Central memory CD8-positive, alpha-beta T cell (primary cell): Measurements from ENCODE around the gene NAA16.
"Not testable (repeated sequence)": the region's sequence is repeated elsewhere in the genome, so short reads cannot be mapped to it uniquely, and the experiment has no call there.

Experiments used
- ATAC-seq: fragments of 150-1000 bp; cut with Tn5 transposase; replicated peaks from 2 replicates; pipeline ENCODE4 v1.10.0; 2022; ENCODE audit warnings: mild to moderate bottlenecking, moderate FRiP score, moderate number of reproducible peaks; ENCODE audit not compliant: poor library complexity, severe bottlenecking; ENCODE audit errors: extremely low read depth
- DNase-seq, 2 donors: peaks; one replicate each; pipeline ENCODE4 v3.0.0; 2021; ENCODE audit warnings: low spot score in 2 of 2
- H3K27ac Mint-ChIP-seq: one replicate; pipeline ENCODE4 v1.8.0; 2022; ENCODE audit warnings: low read depth, mild to moderate bottlenecking, moderate library complexity, mixed read lengths
- H3K27me3 Mint-ChIP-seq: one replicate; pipeline ENCODE4 v1.8.0; 2022; ENCODE audit warnings: mixed read lengths
- H3K36me3 Mint-ChIP-seq: one replicate; pipeline ENCODE4 v1.8.0; 2022; ENCODE audit warnings: mild to moderate bottlenecking, moderate library complexity, mixed read lengths; ENCODE audit not compliant: insufficient read depth
- H3K4me1 Mint-ChIP-seq: one replicate; pipeline ENCODE4 v1.8.0; 2022; ENCODE audit warnings: mixed read lengths
- H3K4me3 Mint-ChIP-seq: one replicate; pipeline ENCODE4 v1.8.0; 2022; ENCODE audit warnings: mild to moderate bottlenecking, moderate library complexity, mixed read lengths
- H3K9me3 Mint-ChIP-seq: one replicate; pipeline ENCODE4 v1.8.0; 2022; ENCODE audit warnings: mixed read lengths

Gene NAA16

GRCh38 chr13:41345165-41345913 lies 34.3 kb downstream of the NAA16 start:
- peak overlapping the region; percentile 49 for H3K4me3 Mint-ChIP-seq
- H3K36me3 Mint-ChIP-seq, result peaks cover 30% of the 10 kb centered on the region
- peak overlapping the region; percentile 83 for H3K27ac Mint-ChIP-seq
- H3K4me1 Mint-ChIP-seq, result peaks cover 61% of the 10 kb centered on the region
- H3K27me3 Mint-ChIP-seq, result no peaks in the 10 kb centered on the region
- DNase-seq (no peak), ATAC-seq (peak; percentile 67)
- H3K9me3 Mint-ChIP-seq, result no peaks in the 10 kb centered on the region

- Mint-ChIP-seq H3K9me3 (no peaks in the 10 kb centered on the region), H3K4me1 (peaks cover 55% of the 10 kb centered on the region), H3K36me3 (peaks cover 28% of the 10 kb centered on the region), H3K27me3 (no peaks in the 10 kb centered on the region), H3K4me3 (peak overlapping the region; percentile 49), H3K27ac (peak overlapping the region; percentile 83)
- DNase-seq (no peak), ATAC-seq (no peak)
Measured at GRCh38 chr13:41345914-41346589, 35.0 kb downstream of the NAA16 start.

GRCh38 chr13:41352935-41353840 lies 42.1 kb downstream of the NAA16 start:
- Mint-ChIP-seq H3K27ac (peak overlapping the region; percentile 94), H3K4me1 (peaks cover 54% of the 10 kb centered on the region), H3K4me3 (peak overlapping the region; percentile 35), H3K9me3 (no peaks in the 10 kb centered on the region), H3K36me3 (peaks cover 22% of the 10 kb centered on the region), H3K27me3 (no peaks in the 10 kb centered on the region)
- ATAC-seq, result peak; percentile 73
- peak; percentile 56 to 74 for DNase-seq

- DNase-seq, result no peak
- H3K4me3 Mint-ChIP-seq, result no peak overlapping the region
- H3K27me3 Mint-ChIP-seq, result no peaks in the 10 kb centered on the region
- peak overlapping the region; percentile 94 for H3K27ac Mint-ChIP-seq
- H3K4me1 Mint-ChIP-seq, result peaks cover 43% of the 10 kb centered on the region
- H3K9me3 Mint-ChIP-seq, result no peaks in the 10 kb centered on the region
- peaks cover 20% of the 10 kb centered on the region for H3K36me3 Mint-ChIP-seq
- no peak for ATAC-seq
Measured at GRCh38 chr13:41354416-41354815, 43.3 kb downstream of the NAA16 start.

GRCh38 chr13:41356385-41356648 lies 45.2 kb downstream of the NAA16 start:
- not testable (repeated sequence) for DNase-seq, H3K9me3 Mint-ChIP-seq, ATAC-seq, H3K27me3 Mint-ChIP-seq
- peaks cover 46% of the 10 kb centered on the region for H3K4me1 Mint-ChIP-seq
- peak overlapping the region; percentile 61 for H3K4me3 Mint-ChIP-seq
- peaks cover 22% of the 10 kb centered on the region for H3K36me3 Mint-ChIP-seq
- peak overlapping the region; percentile 89 for H3K27ac Mint-ChIP-seq

- peak; percentile 74 for ATAC-seq
- H3K27me3 Mint-ChIP-seq, result no peaks in the 10 kb centered on the region
- H3K9me3 Mint-ChIP-seq, result no peaks in the 10 kb centered on the region
- no peak for DNase-seq
- peaks cover 25% of the 10 kb centered on the region for H3K36me3 Mint-ChIP-seq
- peaks cover 51% of the 10 kb centered on the region for H3K4me1 Mint-ChIP-seq
- peak overlapping the region; percentile 61 for H3K4me3 Mint-ChIP-seq
- H3K27ac Mint-ChIP-seq, result peak overlapping the region; percentile 89
Measured at GRCh38 chr13:41356786-41357185, 45.7 kb downstream of the NAA16 start.

- no peak overlapping the region for H3K4me3 Mint-ChIP-seq
- DNase-seq (no peak), ATAC-seq (no peak)
- peaks cover 27% of the 10 kb centered on the region for H3K4me1 Mint-ChIP-seq
- no peaks in the 10 kb centered on the region for H3K27me3 Mint-ChIP-seq
- H3K27ac Mint-ChIP-seq, result no peak overlapping the region
- no peaks in the 10 kb centered on the region for H3K9me3 Mint-ChIP-seq
- peaks cover 36% of the 10 kb centered on the region for H3K36me3 Mint-ChIP-seq
Measured at GRCh38 chr13:41361491-41361890, 50.4 kb downstream of the NAA16 start.

GRCh38 chr13:41364043-41364442 lies 53.0 kb downstream of the NAA16 start:
- DNase-seq, result no peak
- H3K4me1 Mint-ChIP-seq, result peaks cover 11% of the 10 kb centered on the region
- no peaks in the 10 kb centered on the region for H3K27me3 Mint-ChIP-seq
- H3K4me3 Mint-ChIP-seq, result no peak overlapping the region
- H3K9me3 Mint-ChIP-seq, result no peaks in the 10 kb centered on the region
- H3K36me3 Mint-ChIP-seq, result peaks cover 48% of the 10 kb centered on the region
- no peak for ATAC-seq
- no peak overlapping the region for H3K27ac Mint-ChIP-seq

- H3K27ac Mint-ChIP-seq, result no peak overlapping the region
- no peak overlapping the region for H3K4me3 Mint-ChIP-seq
- H3K4me1 Mint-ChIP-seq, result peaks cover 11% of the 10 kb centered on the region
- H3K36me3 Mint-ChIP-seq, result peaks cover 54% of the 10 kb centered on the region
- no peaks in the 10 kb centered on the region for H3K9me3 Mint-ChIP-seq
- no peaks in the 10 kb centered on the region for H3K27me3 Mint-ChIP-seq
- ATAC-seq (no peak), DNase-seq (no peak)
Measured at GRCh38 chr13:41365631-41366030, 54.6 kb downstream of the NAA16 start.

- no peak for DNase-seq
- Mint-ChIP-seq H3K9me3 (no peaks in the 10 kb centered on the region), H3K4me3 (no peak overlapping the region), H3K27me3 (no peaks in the 10 kb centered on the region), H3K36me3 (peaks cover 56% of the 10 kb centered on the region), H3K27ac (no peak overlapping the region), H3K4me1 (no peaks in the 10 kb centered on the region)
- ATAC-seq, result no peak
Measured at GRCh38 chr13:41370736-41371135, 59.7 kb downstream of the NAA16 start.

GRCh38 chr13:41377446-41377845 lies 66.4 kb downstream of the NAA16 start:
- no peak overlapping the region for H3K27ac Mint-ChIP-seq
- peaks cover 28% of the 10 kb centered on the region for H3K36me3 Mint-ChIP-seq
- H3K4me1 Mint-ChIP-seq, result no peaks in the 10 kb centered on the region
- no peak for DNase-seq
- no peaks in the 10 kb centered on the region for H3K9me3 Mint-ChIP-seq
- ATAC-seq, result no peak
- H3K27me3 Mint-ChIP-seq, result no peaks in the 10 kb centered on the region
- H3K4me3 Mint-ChIP-seq, result no peak overlapping the region

- no peaks in the 10 kb centered on the region for H3K27me3 Mint-ChIP-seq
- no peak overlapping the region for H3K4me3 Mint-ChIP-seq
- ATAC-seq (no peak), DNase-seq (no peak)
- H3K4me1 Mint-ChIP-seq, result no peaks in the 10 kb centered on the region
- H3K9me3 Mint-ChIP-seq, result no peaks in the 10 kb centered on the region
- H3K36me3 Mint-ChIP-seq, result peaks cover 2% of the 10 kb centered on the region
- no peak overlapping the region for H3K27ac Mint-ChIP-seq
Measured at GRCh38 chr13:41382431-41382830, 71.4 kb downstream of the NAA16 start.
